Measurements from ENCODE around the gene TPK1. TPM values are rescaled to one million over a fixed set of nuclear protein-coding genes. Genes with fewer than 3 reads are reported as not detected.

TPK1 gene
- polyA plus RNA-seq, 1 of the 3 experiments (the other 2 are of a cell fraction): 3.3 TPM

GRCh38 chr7:144812379-144813283 lies 23.2 kb downstream of the TPK1 start:
- Histone ChIP-seq H3K9me2 (no peaks in the 10 kb centered on the region), H3K4me3 (ENCODE audit: low read depth in 2 of 2, low read length in 1 of 2) (no peak overlapping the region), H3K9me3 (no peaks in the 10 kb centered on the region), H3K4me2 (no peak overlapping the region), H3F3A (replicated peaks; ENCODE audit: insufficient read depth) (no peaks in the 10 kb centered on the region), H3K27ac (ENCODE audit: low read depth in 2 of 2, low read length in 1 of 2) (no peak overlapping the region), H3K4me1 (ENCODE audit: control insufficient read depth in 1 of 2, insufficient read depth in 2 of 2, low read depth in 1 of 2, low read length in 1 of 2) (no peaks in the 10 kb centered on the region), H2AFZ (ENCODE audit: low read depth) (no peak overlapping the region), H3K36me3 (replicated peaks in 1 of 2; ENCODE audit: control insufficient read depth in 1 of 2, insufficient read depth in 2 of 2, low read length in 1 of 2) (no peaks in the 10 kb centered on the region), H3K27me3 (ENCODE audit: insufficient read depth) (no peaks in the 10 kb centered on the region), H3K9ac (no peak overlapping the region), H4K20me1 (ENCODE audit: insufficient read depth) (no peaks in the 10 kb centered on the region), H3K79me2 (ENCODE audit: insufficient read depth) (no peaks in the 10 kb centered on the region)
- 23% methylated on average over 5 of the region's 5 CpGs for WGBS (ENCODE audit: low lambda C conversion rate)
- no peak for DNase-seq
- POLR2A ChIA-PET: no interaction called here
- TF ChIP-seq GATA2 (CRISPR knock-in tag; IDR thresholded peaks at IDR 0.05) (no peak), USF1 (IDR thresholded peaks at IDR 0.05; ENCODE audit: borderline replicate concordance, low read depth) (no peak), MAX (IDR thresholded peaks at IDR 0.05; ENCODE audit: low read depth) (no peak), JUND (IDR thresholded peaks at IDR 0.05) (no peak), MXI1 (IDR thresholded peaks at IDR 0.05; ENCODE audit: low read depth, low read length) (no peak), PBX3 (IDR thresholded peaks at IDR 0.05) (no peak), EP300 (IDR thresholded peaks at IDR 0.05; ENCODE audit: borderline replicate concordance in 1 of 2, low read depth in 1 of 2, low read length in 1 of 2) (no peak), YY1 (IDR thresholded peaks at IDR 0.05; ENCODE audit: low read depth) (no peak), GABPA (IDR thresholded peaks at IDR 0.05; ENCODE audit: low read depth) (no peak; the same call in 1 of the 2 replicates), RCOR1 (IDR thresholded peaks at IDR 0.05; ENCODE audit: low read length) (no peak), SIN3A (IDR thresholded peaks at IDR 0.05; ENCODE audit: borderline replicate concordance, low read depth, low read length) (no peak), SMC3 (IDR thresholded peaks at IDR 0.05; ENCODE audit: low read depth, low read length) (no peak), CTCF (IDR thresholded peaks at IDR 0.05) (no peak), IRF3 (IDR thresholded peaks at IDR 0.05; ENCODE audit: low read depth, low read length) (no peak), FOXM1 (IDR thresholded peaks at IDR 0.05; ENCODE audit: low read depth) (no peak), ZBTB33 (IDR thresholded peaks at IDR 0.05; ENCODE audit: borderline replicate concordance, low read depth) (no peak)
- CTCF ChIA-PET: interaction anchor here (1.7 kb wide), 1 partner anchor 13 kb away, joined by 5 read pairs; no protein-coding TSS in a partner anchor
